RCC 7860 (cell line): Measurements from ENCODE around the gene LGALS1.

Experiments used
- DNase-seq: peaks from one replicate; pipeline ENCODE4 v3.0.0-alpha.2; 2015; ENCODE audit warnings: low spot score
- FAIRE-seq: peaks from 2 replicates; lab custom pipeline; 2012; peaks lifted over from hg19 to GRCh38; lab: Jason Lieb, UNC

LGALS1 gene

DNA sequence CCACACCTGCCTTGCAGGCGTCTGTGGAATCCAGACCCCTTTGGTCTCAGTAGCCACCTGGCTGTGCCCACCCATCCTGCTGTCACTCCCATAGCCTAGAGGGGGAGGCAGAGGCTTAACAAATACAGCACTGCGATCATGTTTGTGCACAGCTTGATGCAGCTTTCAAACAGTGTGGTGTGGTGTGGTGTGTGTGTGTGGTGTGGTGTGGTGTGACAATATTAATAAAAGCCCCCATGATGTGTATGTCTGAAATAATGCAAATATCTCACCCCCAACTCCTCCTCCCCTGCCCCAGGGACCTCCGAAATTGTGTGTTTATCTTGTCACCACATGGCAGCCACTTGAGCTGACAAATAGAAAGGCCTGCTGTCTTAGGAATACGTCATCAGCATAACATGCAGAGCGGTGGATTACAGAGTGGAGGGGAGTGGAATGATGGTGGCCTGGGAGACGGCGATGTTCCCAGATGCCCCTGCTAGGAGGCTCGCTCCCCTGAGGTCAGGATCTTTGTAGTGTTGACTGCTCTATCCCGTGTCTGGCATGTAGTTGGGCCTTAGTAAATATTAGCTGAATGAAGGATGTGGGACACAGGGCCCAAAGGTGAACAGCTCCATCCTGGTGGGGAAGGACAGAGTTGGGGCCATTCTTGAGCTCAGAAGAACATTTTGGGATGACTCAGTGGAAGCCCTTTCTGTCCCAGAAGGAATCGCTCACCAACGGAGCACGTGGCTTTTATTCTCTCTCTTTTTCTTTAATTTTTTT, 14.1 kb upstream of the LGALS1 start:
- FAIRE-seq, result no peak
- DNase-seq, result no peak

DNA sequence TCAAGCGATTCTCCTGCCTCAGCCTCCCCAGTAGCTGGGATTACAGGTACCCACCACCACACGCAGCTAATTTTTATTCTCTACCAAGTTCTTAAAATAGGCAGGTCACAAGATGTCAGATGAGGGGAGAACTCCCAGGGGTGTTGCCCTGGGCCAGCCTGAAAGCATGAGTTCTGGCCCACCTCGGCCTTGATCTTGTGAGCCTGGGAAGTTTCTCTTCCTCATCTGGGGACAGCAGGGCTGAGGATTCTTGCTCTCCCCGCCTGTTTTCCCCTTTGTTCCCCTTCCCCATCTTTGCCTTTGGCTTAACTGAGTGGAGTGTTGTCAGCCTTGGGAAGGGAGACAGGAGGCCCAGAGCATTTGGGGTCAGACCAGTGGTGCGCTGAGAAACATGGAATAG, 13.4 kb upstream of the LGALS1 start:
- FAIRE-seq, result no peak

DNA sequence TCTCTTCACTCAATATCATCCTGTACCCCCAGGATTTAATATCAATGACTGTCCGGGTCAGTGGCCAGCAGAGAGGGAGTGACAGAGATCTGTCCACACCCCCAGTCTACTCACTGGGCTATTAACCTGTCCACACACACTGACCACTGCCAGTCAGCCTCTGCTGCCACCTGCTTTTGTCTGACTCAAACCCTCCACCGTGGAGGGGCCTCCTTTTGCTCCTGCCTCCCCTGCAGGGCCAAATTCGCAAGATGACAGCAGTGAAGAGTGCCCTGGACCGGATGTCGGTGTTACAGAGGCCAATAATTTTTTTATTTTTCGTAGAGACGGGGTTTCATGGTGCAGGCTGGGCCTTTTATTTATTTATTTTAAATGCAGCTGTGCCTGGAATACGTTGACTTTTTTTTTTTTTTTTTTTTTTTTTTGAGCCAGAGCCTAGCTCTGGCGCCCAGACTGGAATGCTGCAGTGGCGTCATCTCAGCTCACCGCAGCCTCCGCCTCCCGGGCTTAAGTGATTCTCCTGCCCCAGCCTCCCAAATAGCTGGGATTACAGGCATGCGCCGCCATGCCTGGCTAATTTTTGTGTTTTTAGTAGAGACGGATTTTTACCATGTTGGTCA, 11.8 kb upstream of the LGALS1 start:
- DNase-seq, result no peak
- FAIRE-seq, result no peak

More for the DNA sequence above, 13.4 kb upstream of the LGALS1 start:
- no peak for DNase-seq

DNA sequence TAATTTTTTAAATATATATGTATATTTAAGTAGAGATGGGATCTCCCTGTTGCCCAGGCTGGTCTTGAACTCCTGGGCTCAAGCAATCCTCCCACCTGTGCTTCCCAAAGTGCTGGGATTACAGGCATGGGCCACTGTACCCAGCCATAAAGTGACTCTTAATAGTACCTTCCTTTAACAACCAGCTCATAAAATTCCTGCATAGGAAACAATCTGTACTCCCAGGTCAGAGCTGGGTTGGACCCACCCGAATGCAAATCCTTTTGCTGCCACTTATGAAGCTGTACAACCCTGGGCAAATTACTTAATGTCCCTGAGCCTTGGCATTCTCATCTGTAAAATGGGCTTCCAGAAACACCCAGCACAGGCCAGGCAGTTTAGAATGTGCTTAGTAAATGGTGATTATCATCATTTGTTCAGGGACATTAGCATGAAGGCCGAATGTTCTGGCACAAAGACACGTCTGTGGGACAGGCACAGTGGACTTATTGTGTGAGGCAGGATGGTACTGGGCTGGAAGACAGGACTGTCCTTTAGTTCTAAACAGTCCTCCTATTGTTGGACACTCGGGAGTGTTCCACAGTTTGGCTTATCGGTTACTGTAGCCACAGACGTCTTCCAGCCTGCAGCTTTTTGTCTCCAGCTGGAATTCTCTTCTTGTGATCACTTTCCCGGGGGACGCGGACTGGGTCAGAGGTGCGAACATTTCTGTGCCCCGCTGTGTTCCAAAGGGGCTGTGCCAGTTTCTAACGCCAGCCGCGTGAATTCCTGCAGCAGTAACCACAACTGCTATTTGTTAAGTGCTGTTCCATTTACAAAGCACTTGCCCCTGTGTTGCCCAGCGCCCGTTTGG, 11.0 kb upstream of the LGALS1 start:
- no peak for FAIRE-seq

DNA sequence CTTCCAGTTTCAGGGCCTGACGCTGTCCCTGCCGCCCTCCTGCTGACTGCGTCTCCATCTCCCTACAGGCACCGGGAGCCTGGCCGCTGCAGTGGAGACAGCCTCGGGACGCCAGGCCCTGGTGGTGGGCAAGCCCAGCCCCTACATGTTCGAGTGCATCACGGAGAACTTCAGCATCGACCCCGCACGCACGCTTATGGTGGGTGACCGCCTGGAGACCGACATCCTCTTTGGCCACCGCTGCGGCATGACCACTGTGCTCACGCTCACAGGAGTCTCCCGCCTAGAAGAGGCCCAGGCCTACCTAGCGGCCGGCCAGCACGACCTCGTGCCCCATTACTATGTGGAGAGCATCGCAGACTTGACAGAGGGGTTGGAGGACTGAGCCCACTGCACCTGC, 9.9 kb upstream of the LGALS1 start:
- no peak for DNase-seq
- no peak for FAIRE-seq

More for the DNA sequence above, 11.0 kb upstream of the LGALS1 start:
- DNase-seq, result no peak

DNA sequence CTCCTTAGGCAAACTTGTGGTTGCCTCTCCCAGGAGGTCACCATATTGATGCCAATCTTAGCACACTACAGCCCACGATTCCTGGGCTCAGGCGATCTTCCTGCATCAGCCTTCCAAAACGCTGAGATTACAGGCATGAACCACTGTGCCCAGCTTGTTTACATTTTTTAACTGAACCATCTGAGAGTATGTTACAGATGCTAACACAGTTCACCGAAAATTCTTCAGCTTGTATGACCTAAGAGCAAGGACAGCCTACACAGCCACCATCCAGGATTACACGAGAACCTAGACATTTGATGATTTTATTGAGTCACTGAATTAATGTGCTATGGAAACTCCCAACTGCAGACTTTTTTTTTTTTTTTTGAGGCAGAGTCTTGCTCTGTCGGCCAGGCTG, 5.8 kb upstream of the LGALS1 start:
- FAIRE-seq (no peak), DNase-seq (peak; percentile 43)

DNA sequence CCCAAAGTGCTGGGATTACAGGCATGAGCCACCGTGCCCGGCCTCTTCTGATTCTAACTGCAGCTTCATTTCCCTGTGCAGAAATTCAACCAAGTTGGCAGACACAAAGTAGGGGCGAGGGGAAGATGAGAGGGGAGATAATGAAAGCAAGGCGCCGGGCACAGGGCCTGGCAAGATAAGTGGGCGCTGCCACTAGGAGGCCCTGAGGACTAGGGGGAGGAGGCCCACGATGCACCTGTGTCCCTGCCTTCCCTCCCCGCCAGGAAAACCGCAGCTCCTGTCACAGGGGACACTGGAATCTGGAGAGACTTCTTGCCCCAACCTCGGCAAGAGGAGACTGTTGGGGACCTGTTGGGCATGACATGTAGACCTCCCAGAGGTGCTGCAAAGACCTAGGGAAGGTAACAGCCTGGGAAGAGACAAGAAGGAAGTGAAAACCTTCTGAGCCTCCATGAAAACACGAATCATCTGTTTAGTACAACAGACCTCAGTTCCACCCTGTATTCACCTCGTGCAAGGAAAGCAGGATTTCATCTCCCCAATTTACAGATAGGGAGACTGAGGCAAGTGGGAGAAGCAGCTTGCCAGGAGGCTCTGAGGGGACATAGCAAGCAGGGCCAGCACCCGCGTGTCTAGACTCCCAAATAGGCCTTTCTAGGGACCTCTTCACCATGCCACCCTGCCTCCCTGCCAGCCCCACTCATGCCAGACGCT, 3.1 kb upstream of the LGALS1 start:
- no peak for FAIRE-seq
- no peak for DNase-seq

DNA sequence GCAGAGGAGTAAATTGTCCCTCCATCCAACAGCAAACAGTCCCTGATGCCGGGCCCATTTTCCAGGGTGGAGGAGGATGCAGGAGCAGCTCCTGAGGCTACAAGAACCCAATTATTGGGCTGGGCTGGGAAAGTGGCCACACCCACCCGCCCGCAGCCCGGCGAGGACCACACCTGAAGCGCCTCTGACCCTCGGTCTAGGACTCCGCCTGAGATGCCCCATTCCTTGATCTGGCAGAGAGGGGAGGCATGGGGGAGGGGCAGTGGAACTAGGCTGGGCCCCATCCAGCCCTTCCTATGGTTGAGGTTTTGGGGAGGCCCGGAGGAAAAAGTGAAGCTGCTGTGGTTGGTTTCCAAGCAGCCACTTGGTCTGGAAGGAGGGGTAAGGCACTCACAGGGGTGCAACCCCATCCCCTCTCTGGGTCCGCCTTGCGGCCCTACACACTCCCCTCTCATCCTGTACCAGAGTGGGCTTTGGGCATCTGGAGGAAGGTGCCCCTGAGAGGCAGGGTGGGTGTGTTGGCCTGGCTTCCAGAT, 2.4 kb upstream of the LGALS1 start:
- no peak for DNase-seq
- FAIRE-seq, result no peak

DNA sequence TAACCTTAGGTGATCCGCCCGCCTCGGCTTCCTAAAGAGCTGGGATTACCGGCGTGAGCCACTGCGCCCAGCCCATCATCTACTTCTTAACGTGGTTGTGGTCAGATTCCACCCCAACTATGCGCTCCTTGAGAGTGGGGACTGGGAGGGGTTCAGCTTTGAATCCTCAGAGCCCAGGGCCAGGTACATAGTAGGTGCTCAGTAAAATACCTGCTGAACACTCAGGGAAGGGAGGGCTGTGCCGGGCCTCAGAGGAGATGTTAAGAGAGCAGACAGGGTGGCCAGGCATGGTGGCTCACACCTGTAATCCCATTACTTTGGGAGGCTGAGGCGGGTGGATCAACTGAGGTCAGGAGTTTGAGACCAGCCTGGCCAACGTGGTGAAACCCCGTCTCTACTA, 1.2 kb upstream of the LGALS1 start:
- FAIRE-seq, result no peak
- DNase-seq, result no peak

DNA sequence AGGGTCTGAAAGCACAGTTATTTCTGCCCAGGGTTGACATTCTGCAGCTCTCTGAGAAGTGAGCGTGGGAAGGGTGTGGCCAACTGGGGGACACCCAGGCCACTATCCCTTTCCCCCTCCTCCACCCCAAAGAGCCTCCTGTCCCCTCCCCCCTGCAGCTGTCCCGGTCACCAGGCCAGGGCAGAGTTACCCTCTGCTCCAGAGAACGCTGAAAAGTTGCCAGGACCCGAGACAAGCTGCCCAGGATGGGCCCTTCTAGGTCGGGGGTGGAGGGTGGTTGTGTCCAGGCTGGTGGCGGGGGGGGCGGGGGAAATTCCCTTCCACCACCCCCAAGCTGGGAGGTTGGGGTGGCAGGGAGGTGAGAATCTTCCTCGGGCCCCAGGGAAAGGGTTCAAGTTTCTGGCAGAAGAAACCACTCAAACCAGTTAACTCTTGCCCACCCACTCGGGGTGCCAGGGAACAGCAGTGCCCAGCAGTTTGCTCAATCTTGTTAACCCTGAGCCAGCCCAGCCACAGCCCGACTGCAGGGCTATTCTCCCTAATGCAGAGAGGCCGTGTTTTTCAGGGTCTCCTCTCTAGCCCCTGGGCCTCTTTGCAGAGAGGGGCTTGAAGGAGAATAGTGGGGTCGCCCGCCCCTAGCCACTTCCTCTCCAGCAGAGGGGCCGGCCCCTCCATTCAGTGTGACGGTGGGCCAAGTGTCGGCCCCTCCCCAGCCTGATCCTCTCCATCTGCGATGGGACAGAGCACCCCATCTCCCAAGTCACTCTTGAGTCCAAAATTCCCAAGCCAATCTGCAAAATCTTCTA, 697 bp downstream of the LGALS1 start:
- FAIRE-seq (no peak), DNase-seq (no peak)

DNA sequence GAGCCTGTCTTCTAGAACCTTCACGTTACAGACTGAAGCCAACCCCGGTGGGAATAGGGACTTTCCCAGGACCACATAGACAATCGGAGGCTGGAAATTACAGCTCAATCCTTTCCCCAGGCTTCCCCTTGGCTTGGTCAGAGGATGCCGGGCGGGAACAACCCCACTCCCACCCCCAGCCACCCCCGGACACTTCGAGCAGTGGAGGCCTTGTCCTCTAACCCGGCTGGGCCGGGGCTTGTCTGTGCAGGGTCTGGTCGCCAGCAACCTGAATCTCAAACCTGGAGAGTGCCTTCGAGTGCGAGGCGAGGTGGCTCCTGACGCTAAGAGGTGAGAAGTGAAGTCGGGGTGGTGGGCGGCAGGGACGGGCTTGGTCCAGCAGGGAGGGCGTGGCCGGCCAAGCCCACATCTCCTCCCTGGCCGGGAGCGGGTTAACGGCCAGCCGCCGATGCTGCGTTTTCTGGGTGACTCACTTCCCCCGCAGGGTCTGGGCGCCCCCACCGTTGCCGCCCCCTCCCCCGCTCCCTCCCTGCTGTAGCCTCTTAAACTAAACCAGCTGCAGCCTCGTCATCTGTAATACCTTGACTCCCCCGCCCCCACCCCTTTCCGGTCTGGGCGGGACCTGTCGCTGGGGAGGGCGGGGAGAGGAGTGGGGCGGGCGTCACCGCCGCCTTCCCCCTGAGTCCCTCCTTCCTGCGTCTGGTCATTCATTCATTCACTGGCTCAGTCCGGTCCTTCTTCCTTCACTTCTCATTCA, 1.5 kb downstream of the LGALS1 start:
- FAIRE-seq (peak; percentile 46), DNase-seq (peak; percentile 91)

DNA sequence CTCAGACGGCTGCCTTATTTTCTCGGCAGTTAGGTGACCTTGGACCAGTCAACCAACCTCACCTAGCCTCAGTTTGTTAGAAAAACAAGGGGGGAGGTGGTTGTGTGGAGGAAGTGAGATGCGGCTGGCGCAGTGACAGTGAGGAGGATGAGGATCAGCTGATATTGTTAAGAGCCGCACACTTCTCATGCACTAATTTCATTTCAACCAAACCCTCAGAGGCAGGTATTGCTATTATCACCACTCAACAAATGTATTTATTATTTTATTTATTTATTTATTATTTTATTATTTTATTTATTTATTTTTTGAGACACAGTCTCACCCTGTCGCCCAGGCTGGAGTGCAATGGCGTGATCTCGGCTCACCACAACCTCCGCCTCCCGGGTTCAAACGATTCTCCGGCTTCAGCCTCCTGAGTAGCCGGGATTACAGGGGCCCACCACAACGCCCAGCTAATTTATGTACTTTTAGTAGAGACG, 2.1 kb downstream of the LGALS1 start:
- FAIRE-seq, result no peak
- no peak for DNase-seq

DNA sequence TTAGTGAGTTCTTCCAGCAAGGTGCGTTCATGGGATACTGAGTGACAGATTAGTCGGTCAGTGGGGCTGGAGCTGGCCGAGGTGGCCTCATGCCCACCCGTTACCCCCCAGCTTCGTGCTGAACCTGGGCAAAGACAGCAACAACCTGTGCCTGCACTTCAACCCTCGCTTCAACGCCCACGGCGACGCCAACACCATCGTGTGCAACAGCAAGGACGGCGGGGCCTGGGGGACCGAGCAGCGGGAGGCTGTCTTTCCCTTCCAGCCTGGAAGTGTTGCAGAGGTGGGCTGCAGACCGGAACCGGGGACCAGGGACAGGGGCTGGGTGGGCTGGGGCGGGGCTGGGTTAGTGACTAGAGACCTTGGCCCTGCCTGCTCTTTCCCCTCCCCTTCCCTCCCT, 2.9 kb downstream of the LGALS1 start:
- FAIRE-seq, result no peak
- DNase-seq, result no peak

DNA sequence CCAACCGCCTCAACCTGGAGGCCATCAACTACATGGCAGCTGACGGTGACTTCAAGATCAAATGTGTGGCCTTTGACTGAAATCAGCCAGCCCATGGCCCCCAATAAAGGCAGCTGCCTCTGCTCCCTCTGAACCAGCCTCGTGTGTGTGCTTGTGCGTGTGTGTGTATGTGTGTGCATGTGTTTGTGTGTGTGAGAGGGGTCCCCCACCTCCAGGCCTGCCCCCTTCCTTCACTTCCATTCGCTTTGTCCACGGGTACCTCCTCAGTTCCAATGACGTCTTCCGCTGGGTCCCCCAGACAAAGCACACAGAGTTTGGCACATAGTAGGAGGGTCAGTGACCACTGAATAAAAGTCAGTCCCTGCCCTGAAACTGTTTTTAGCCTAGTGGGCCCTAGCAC, 4.2 kb downstream of the LGALS1 start:
- FAIRE-seq, result no peak
- DNase-seq, result no peak

DNA sequence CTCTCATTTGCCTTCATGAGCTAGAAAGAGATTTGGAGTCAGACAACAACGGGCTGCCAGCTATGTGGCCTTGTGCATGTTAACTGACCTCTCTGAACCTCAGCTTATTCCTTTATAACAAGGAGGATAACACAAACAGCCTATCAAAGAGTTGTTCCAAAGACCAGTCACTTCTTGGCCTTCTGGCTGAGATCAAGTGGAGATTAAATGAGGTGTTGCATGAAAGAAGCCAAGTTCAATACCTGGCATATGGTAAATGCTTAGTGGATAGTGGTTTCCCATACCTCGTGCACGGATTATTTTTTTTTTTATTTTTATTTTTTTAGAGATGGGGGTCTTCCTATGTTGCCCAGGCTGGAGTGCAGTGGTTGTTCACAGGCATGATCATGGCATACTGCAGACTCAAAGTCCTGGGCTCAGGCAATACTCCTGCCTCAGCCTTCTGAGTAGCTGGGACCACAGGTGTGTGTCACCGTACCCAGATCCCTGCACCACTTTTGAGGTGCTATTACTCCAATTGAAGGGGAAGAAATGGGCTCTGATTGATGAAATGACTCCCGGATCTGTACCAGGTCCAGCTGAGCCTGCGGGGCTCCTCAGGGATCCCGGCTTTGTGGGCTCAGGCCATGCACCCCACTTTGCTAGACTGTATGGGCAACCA, 4.9 kb downstream of the LGALS1 start:
- FAIRE-seq, result no peak
- peak; percentile 16 for DNase-seq

DNA sequence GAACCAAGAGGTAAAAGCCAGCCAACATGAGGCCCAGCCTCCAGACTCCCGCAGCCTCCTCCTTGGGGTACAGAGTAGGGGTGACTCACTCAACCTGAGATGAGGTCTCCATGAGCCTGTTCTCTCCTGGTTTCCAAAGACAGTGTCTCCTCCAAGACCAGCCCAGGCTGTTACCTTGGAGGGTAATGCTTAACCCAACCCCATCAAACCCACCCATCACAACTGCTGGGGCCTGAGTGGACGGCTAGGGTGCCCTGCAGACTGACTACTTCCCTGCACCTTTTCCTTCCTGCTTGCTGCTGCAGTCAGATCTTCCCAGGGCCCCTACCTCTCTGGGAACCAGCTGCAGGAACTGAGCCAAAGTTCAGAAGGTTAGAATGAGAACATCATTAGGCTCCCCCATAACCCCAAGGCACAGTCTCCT, 5.6 kb downstream of the LGALS1 start:
- DNase-seq (peak; percentile 38), FAIRE-seq (no peak)

DNA sequence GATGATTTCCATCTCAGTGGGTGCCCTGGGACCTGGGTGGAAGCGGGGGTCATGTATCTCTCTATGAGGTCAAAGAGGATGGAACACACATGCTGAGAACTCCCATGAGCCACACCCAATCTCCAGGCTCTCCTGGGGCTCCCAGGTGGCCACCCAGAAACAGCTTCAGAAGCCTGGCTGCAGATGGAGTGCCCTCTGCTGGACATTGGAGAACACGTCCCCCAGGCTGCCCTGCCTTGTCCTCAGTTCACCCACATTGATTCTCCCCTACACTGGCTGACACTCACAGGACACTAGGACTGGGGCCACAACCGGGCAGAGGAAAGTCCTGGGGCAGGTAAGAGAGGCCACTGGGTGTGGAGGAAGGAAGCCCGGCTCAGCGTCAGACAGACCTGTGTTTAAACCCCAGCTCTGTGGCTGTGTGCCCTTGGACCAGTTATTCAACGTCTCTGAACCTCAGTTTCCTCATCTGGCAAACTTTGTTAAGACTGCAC, 6.2 kb downstream of the LGALS1 start:
- no peak for FAIRE-seq
- peak; percentile 63 for DNase-seq
